ENCODE data around the gene PLPP6. TPM values are rescaled to one million over a fixed set of nuclear protein-coding genes. Genes with fewer than 3 reads are reported as not detected.

The PLPP6 gene
- total and polyA plus RNA-seq, 2 of the 13 experiments (the other 11 are each of a cell fraction or from before 2014, with no cell fraction given), result 12.1 to 15.5 TPM

DNA sequence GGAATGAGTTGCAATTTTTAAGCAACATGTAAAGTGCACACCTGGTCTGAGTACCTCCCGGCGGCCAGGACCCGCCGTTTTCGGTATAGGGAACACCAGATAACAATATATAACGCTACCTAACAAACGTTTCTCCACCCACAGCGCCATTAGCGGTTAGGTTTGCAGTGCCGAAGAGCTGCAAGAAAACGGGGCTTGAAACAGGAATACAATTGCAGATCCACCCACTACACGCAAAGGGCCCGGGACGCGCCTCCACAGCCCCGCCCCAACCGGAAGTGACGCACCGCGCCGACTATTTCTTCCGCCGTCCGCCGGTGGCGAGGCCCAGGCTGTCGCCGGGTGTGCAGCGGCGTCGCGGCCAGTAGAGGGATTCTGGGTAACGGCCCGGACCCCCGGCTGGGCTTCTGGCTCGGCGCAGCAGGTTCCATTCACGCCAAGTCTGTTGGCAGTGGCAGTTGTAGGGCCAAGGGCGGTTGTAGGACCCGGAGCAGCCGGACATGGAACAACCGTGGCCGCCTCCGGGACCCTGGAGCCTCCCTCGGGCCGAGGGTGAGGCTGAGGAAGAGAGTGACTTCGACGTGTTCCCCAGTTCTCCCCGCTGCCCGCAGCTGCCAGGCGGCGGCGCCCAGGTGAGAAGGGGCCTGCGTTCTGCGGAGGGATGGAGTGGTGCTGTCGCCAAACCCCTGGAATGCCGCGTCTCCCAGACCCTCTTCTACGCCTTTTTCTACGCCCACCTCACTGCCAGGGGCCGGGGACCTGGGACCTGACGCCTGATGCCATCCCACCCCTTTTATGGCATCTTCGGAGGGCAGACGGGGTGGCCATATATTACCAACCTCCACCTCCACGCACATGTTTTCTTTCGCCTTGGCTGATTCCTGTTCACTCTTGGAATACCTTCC lies 17.4 kb downstream of the PLPP6 start, which contains the start of gene CDC37L1 (continued):
- TF ChIP-seq ZNF160 (CRISPR knock-in tag; IDR thresholded peaks at IDR 0.05), result no peak; the same call in 1 of the 2 replicates
- peak; percentile 47; the same call in 1 of the 2 replicates for TF ChIP-seq ZKSCAN8 (CRISPR knock-in tag; IDR thresholded peaks at IDR 0.05; ENCODE audit: borderline replicate concordance)
- no peak; the same call in 1 of the 2 replicates for TF ChIP-seq ZNF441 (CRISPR knock-in tag; IDR thresholded peaks at IDR 0.05; ENCODE audit: borderline replicate concordance)
- TF ChIP-seq TBX2 (CRISPR knock-in tag; IDR thresholded peaks at IDR 0.05; ENCODE audit: borderline replicate concordance), result peak; percentile 75; the same call in 1 of the 2 replicates
- TF ChIP-seq ZNF33B (CRISPR knock-in tag; IDR thresholded peaks at IDR 0.05), result peak; percentile 94
- no peak for TF ChIP-seq TOPORS (CRISPR knock-in tag; IDR thresholded peaks at IDR 0.05)
- no peak for TF ChIP-seq GTF3A (CRISPR knock-in tag; conservative IDR thresholded peaks at IDR 0.05)
- no peak for TF ChIP-seq ATAD3A (CRISPR knock-in tag; IDR thresholded peaks at IDR 0.05)
- no peak for TF ChIP-seq AHDC1 (CRISPR knock-in tag; IDR thresholded peaks at IDR 0.05; ENCODE audit: borderline replicate concordance)
- TF ChIP-seq SNAI1 (CRISPR knock-in tag; IDR thresholded peaks at IDR 0.05; ENCODE audit: borderline replicate concordance), result 0 out of 2 replicates have a peak, but pooled peaks have one; percentile 1
- TF ChIP-seq ZNF235 (CRISPR knock-in tag; IDR thresholded peaks at IDR 0.05; ENCODE audit: borderline replicate concordance), result no peak
- TF ChIP-seq ELF3 (CRISPR knock-in tag; IDR thresholded peaks at IDR 0.05), result peak; percentile 88
- TF ChIP-seq KDM1A (CRISPR knock-in tag; IDR thresholded peaks at IDR 0.05), result no peak
- TF ChIP-seq ZFYVE20 (CRISPR knock-in tag; IDR thresholded peaks at IDR 0.05; ENCODE audit: borderline replicate concordance, low read depth), result no peak
- TF ChIP-seq, protein P1, sequence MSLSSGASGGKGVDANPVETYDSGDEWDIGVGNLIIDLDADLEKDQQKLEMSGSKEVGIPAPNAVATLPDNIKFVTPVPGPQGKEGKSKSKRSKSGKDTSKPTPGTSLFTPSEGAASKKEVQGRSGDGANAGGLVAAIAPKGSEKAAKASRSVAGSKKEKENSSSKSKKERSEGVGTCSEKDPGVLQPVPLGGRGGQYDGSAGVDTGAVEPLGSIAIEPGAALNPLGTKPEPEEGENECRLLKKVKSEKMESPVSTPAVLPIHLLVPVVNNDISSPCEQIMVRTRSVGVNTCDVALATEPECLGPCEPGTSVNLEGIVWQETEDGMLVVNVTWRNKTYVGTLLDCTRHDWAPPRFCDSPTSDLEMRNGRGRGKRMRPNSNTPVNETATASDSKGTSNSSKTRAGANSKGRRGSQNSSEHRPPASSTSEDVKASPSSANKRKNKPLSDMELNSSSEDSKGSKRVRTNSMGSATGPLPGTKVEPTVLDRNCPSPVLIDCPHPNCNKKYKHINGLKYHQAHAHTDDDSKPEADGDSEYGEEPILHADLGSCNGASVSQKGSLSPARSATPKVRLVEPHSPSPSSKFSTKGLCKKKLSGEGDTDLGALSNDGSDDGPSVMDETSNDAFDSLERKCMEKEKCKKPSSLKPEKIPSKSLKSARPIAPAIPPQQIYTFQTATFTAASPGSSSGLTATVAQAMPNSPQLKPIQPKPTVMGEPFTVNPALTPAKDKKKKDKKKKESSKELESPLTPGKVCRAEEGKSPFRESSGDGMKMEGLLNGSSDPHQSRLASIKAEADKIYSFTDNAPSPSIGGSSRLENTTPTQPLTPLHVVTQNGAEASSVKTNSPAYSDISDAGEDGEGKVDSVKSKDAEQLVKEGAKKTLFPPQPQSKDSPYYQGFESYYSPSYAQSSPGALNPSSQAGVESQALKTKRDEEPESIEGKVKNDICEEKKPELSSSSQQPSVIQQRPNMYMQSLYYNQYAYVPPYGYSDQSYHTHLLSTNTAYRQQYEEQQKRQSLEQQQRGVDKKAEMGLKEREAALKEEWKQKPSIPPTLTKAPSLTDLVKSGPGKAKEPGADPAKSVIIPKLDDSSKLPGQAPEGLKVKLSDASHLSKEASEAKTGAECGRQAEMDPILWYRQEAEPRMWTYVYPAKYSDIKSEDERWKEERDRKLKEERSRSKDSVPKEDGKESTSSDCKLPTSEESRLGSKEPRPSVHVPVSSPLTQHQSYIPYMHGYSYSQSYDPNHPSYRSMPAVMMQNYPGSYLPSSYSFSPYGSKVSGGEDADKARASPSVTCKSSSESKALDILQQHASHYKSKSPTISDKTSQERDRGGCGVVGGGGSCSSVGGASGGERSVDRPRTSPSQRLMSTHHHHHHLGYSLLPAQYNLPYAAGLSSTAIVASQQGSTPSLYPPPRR (CRISPR knock-in tag; IDR thresholded peaks at IDR 0.05; ENCODE audit: borderline replicate concordance), result peak; percentile 58; the same call in 1 of the 2 replicates
- 0 out of 2 replicates have a peak, but pooled peaks have one; percentile 28 for TF ChIP-seq ZFP62 (CRISPR knock-in tag; IDR thresholded peaks at IDR 0.05)

Data from HepG2 (cell line).